Inferior parietal cortex (tissue), 1 donor: ENCODE data around the gene COASY.
"Not testable (repeated sequence)": the region's sequence is repeated elsewhere in the genome, so short reads cannot be mapped to it uniquely, and the experiment has no call there.

Experiments
- DNase-seq: peaks from one replicate; pipeline ENCODE4 v3.0.0-alpha.2; 2016; ENCODE audit errors: extremely low spot score

COASY gene

GRCh38 chr17:42574463-42574862, 12.5 kb downstream of the COASY start:
- DNase-seq: no peak

- DNase-seq: no peak
Measured at GRCh38 chr17:42577140-42577531, 15.2 kb downstream of the COASY start.

GRCh38 chr17:42577532-42578281, 15.8 kb downstream of the COASY start, which contains the start of gene PSMC3IP:
Gene PSMC3IP (minus strand): TSS chr17:42577729. CDS start chr17:42577686, 43 bp downstream.
- DNase-seq: peak; percentile 96

GRCh38 chr17:42578282-42578869, 16.4 kb downstream of the COASY start:
- peak; percentile 77 for DNase-seq

- no peak for DNase-seq
Measured at GRCh38 chr17:42579794-42580551, 18.0 kb downstream of the COASY start.

GRCh38 chr17:42581744-42582270, 19.9 kb downstream of the COASY start:
- no peak for DNase-seq

GRCh38 chr17:42584880-42585279, 22.9 kb downstream of the COASY start:
- DNase-seq: no peak

GRCh38 chr17:42585353-42585752, 23.4 kb downstream of the COASY start:
- no peak for DNase-seq

- no peak for DNase-seq
Measured at GRCh38 chr17:42586514-42587230, 24.7 kb downstream of the COASY start.

- no peak for DNase-seq
Measured at GRCh38 chr17:42590886-42591285, 28.9 kb downstream of the COASY start.

- DNase-seq: no peak
Measured at GRCh38 chr17:42591411-42591810, 29.5 kb downstream of the COASY start.

GRCh38 chr17:42596386-42596785, 34.4 kb downstream of the COASY start:
- DNase-seq: no peak

GRCh38 chr17:42598905-42599304, 37.0 kb downstream of the COASY start:
- no peak for DNase-seq

GRCh38 chr17:42603318-42603717, 41.4 kb downstream of the COASY start:
- no peak for DNase-seq

- no peak for DNase-seq
Measured at GRCh38 chr17:42607769-42608168, 45.8 kb downstream of the COASY start.

GRCh38 chr17:42608305-42609181, 46.6 kb downstream of the COASY start:
- DNase-seq: no peak

GRCh38 chr17:42609182-42609813, 47.4 kb downstream of the COASY start, which contains the start of the genes RETREG3 and TUBG1:
Gene RETREG3 (minus strand): TSS chr17:42609374. CDS start chr17:42609324, 50 bp downstream.
Gene TUBG1 (plus strand): TSS chr17:42609683. CDS start chr17:42609738, 55 bp downstream.
- peak; percentile 99 for DNase-seq

GRCh38 chr17:42609814-42610801, 48.2 kb downstream of the COASY start:
- not testable (repeated sequence) for DNase-seq

GRCh38 chr17:42612013-42612412, 50.1 kb downstream of the COASY start:
- DNase-seq: no peak
